Measurements from ENCODE around the gene BBS7.

DNA sequence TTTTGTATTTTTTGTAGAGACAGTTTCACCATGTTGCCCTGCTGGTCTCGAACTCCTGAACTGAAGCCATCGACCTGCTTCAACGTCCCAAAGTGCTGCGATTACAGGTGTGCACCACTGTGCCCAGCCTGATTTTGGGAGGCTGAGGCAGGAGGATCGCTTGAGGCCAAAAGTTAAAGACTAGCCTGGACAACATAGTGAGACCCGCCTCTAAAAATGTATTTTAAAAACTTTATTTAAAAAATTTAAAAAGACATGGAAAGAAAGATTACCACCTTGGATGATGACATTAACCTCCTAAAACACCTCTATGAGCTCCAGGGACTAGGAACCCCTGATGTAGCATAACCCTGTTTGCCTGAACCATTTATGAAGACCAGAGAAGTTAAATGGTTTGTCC lies 5.8 kb upstream of the BBS7 start:
- no peak for TF ChIP-seq POLR2AphosphoS5 (IDR thresholded peaks at IDR 0.05)
- no peak for TF ChIP-seq EZH2 (IDR thresholded peaks at IDR 0.05; ENCODE audit: borderline replicate concordance, insufficient read depth, low read length, poor library complexity, severe bottlenecking)
- TF ChIP-seq, protein P1, sequence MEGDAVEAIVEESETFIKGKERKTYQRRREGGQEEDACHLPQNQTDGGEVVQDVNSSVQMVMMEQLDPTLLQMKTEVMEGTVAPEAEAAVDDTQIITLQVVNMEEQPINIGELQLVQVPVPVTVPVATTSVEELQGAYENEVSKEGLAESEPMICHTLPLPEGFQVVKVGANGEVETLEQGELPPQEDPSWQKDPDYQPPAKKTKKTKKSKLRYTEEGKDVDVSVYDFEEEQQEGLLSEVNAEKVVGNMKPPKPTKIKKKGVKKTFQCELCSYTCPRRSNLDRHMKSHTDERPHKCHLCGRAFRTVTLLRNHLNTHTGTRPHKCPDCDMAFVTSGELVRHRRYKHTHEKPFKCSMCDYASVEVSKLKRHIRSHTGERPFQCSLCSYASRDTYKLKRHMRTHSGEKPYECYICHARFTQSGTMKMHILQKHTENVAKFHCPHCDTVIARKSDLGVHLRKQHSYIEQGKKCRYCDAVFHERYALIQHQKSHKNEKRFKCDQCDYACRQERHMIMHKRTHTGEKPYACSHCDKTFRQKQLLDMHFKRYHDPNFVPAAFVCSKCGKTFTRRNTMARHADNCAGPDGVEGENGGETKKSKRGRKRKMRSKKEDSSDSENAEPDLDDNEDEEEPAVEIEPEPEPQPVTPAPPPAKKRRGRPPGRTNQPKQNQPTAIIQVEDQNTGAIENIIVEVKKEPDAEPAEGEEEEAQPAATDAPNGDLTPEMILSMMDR (IDR thresholded peaks at IDR 0.05; ENCODE audit: poor library complexity, severe bottlenecking) = no peak
- TF ChIP-seq, protein P2, sequence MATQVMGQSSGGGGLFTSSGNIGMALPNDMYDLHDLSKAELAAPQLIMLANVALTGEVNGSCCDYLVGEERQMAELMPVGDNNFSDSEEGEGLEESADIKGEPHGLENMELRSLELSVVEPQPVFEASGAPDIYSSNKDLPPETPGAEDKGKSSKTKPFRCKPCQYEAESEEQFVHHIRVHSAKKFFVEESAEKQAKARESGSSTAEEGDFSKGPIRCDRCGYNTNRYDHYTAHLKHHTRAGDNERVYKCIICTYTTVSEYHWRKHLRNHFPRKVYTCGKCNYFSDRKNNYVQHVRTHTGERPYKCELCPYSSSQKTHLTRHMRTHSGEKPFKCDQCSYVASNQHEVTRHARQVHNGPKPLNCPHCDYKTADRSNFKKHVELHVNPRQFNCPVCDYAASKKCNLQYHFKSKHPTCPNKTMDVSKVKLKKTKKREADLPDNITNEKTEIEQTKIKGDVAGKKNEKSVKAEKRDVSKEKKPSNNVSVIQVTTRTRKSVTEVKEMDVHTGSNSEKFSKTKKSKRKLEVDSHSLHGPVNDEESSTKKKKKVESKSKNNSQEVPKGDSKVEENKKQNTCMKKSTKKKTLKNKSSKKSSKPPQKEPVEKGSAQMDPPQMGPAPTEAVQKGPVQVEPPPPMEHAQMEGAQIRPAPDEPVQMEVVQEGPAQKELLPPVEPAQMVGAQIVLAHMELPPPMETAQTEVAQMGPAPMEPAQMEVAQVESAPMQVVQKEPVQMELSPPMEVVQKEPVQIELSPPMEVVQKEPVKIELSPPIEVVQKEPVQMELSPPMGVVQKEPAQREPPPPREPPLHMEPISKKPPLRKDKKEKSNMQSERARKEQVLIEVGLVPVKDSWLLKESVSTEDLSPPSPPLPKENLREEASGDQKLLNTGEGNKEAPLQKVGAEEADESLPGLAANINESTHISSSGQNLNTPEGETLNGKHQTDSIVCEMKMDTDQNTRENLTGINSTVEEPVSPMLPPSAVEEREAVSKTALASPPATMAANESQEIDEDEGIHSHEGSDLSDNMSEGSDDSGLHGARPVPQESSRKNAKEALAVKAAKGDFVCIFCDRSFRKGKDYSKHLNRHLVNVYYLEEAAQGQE (IDR thresholded peaks at IDR 0.05; ENCODE audit: borderline replicate concordance) = no peak
- no peak for TF ChIP-seq EP300 (conservative IDR thresholded peaks at IDR 0.05; ENCODE audit: poor library complexity, severe bottlenecking)

All from neural cell (in vitro differentiated cells).